Mucosa of rectum (tissue), 2 donors: ENCODE measurements around the gene DHRS3.

Experiments used
- H3K27ac ChIP-seq, 2 donors: one replicate each; pipeline ENCODE4 v1.7.0; 2013; ENCODE audit warnings: inconsistent platforms in 2 of 2, low read depth in 2 of 2, low read length in 2 of 2
- H3K27me3 ChIP-seq, 2 donors: one replicate each; pipeline ENCODE4 v1.7.0; 2013; ENCODE audit warnings: low read length in 2 of 2; ENCODE audit not compliant: control insufficient read depth in 2 of 2, insufficient read depth in 2 of 2
- H3K36me3 ChIP-seq, 2 donors: one replicate each; pipeline ENCODE4 v1.7.0; 2013; ENCODE audit warnings: low read length in 2 of 2; ENCODE audit not compliant: control insufficient read depth in 2 of 2, insufficient read depth in 2 of 2
- H3K4me1 ChIP-seq, 2 donors: one replicate each; pipeline ENCODE4 v1.7.0; 2013; ENCODE audit warnings: low read length in 2 of 2, mild to moderate bottlenecking in 1 of 2; ENCODE audit not compliant: control insufficient read depth in 2 of 2, insufficient read depth in 2 of 2
- H3K4me3 ChIP-seq, 2 donors: one replicate each; pipeline ENCODE4 v1.7.0; 2013; ENCODE audit warnings: low read length in 2 of 2
- H3K9ac ChIP-seq, 2 donors: one replicate each; pipeline ENCODE4 v1.7.0; 2013; ENCODE audit warnings: low read length in 2 of 2, low read depth in 1 of 2, mild to moderate bottlenecking in 1 of 2
- H3K9me3 ChIP-seq, 2 donors: one replicate each; pipeline ENCODE4 v1.7.0; 2013; ENCODE audit warnings: low read length in 2 of 2; ENCODE audit not compliant: control insufficient read depth in 2 of 2
- donor health status: healthy.
- donor health status: Normal muscosa, but diverticular disease.

The DHRS3 gene

GRCh38 chr1:12548279-12548972 is 69.6 kb downstream of the DHRS3 start:
- H3K27ac ChIP-seq, result peak overlapping the region in 1 of 2 donors; percentile 67
- H3K4me3 ChIP-seq, result no peak overlapping the region
- H3K36me3 ChIP-seq, result no peaks in the 10 kb centered on the region
- peaks cover 11 to 16% of the 10 kb centered on the region in 2 donors for H3K4me1 ChIP-seq
- H3K9ac ChIP-seq, result no peak overlapping the region
- H3K9me3 ChIP-seq, result no peaks in the 10 kb centered on the region
- no peaks in the 10 kb centered on the region for H3K27me3 ChIP-seq

GRCh38 chr1:12547586-12548225 is 70.3 kb downstream of the DHRS3 start:
- H3K36me3 ChIP-seq, result no peaks in the 10 kb centered on the region
- no peak overlapping the region for H3K9ac ChIP-seq
- peaks cover 11 to 16% of the 10 kb centered on the region in 2 donors for H3K4me1 ChIP-seq
- no peaks in the 10 kb centered on the region for H3K27me3 ChIP-seq
- H3K27ac ChIP-seq, result no peak overlapping the region
- H3K4me3 ChIP-seq, result no peak overlapping the region
- no peaks in the 10 kb centered on the region for H3K9me3 ChIP-seq

- Histone ChIP-seq H3K36me3 (no peaks in the 10 kb centered on the region), H3K27me3 (no peaks in the 10 kb centered on the region), H3K4me1 (peaks cover 11 to 16% of the 10 kb centered on the region in 2 donors), H3K27ac (no peak overlapping the region), H3K9ac (no peak overlapping the region), H3K4me3 (no peak overlapping the region), H3K9me3 (no peaks in the 10 kb centered on the region)
Measured at GRCh38 chr1:12546771-12547585, 71.0 kb downstream of the DHRS3 start.

- H3K27ac ChIP-seq, result no peak overlapping the region
Measured at GRCh38 chr1:12544992-12545391, 73.0 kb downstream of the DHRS3 start.

GRCh38 chr1:12544357-12544756 is 73.7 kb downstream of the DHRS3 start:
- Histone ChIP-seq H3K9me3 (no peaks in the 10 kb centered on the region), H3K9ac (no peak overlapping the region), H3K36me3 (no peaks in the 10 kb centered on the region), H3K27me3 (no peaks in the 10 kb centered on the region), H3K27ac (peak overlapping the region in 1 of 2 donors; percentile 56), H3K4me3 (no peak overlapping the region), H3K4me1 (peaks cover 12 to 15% of the 10 kb centered on the region in 2 donors)

More at GRCh38 chr1:12544992-12545391, 73.0 kb downstream of the DHRS3 start:
- no peaks in the 10 kb centered on the region for H3K36me3 ChIP-seq
- no peak overlapping the region for H3K4me3 ChIP-seq
- H3K9me3 ChIP-seq, result no peaks in the 10 kb centered on the region
- H3K4me1 ChIP-seq, result peaks cover 14 to 19% of the 10 kb centered on the region in 2 donors
- H3K9ac ChIP-seq, result no peak overlapping the region
- H3K27me3 ChIP-seq, result no peaks in the 10 kb centered on the region

GRCh38 chr1:12543740-12544154 is 74.3 kb downstream of the DHRS3 start:
- Histone ChIP-seq H3K4me3 (no peak overlapping the region), H3K9me3 (no peaks in the 10 kb centered on the region), H3K4me1 (peaks cover 6 to 13% of the 10 kb centered on the region in 2 donors), H3K36me3 (no peaks in the 10 kb centered on the region), H3K9ac (no peak overlapping the region), H3K27ac (no peak overlapping the region), H3K27me3 (no peaks in the 10 kb centered on the region)

- Histone ChIP-seq H3K36me3 (no peaks in the 10 kb centered on the region), H3K27ac (no peak overlapping the region), H3K4me3 (no peak overlapping the region), H3K27me3 (no peaks in the 10 kb centered on the region), H3K4me1 (peaks cover 6 to 13% of the 10 kb centered on the region in 2 donors), H3K9ac (no peak overlapping the region), H3K9me3 (no peaks in the 10 kb centered on the region)
Measured at GRCh38 chr1:12542616-12543592, 75.1 kb downstream of the DHRS3 start.

- H3K9ac ChIP-seq, result no peak overlapping the region
- H3K27me3 ChIP-seq, result no peaks in the 10 kb centered on the region
- no peaks in the 10 kb centered on the region for H3K9me3 ChIP-seq
- no peak overlapping the region for H3K27ac ChIP-seq
- H3K36me3 ChIP-seq, result no peaks in the 10 kb centered on the region
- peaks cover 3 to 10% of the 10 kb centered on the region in 2 donors for H3K4me1 ChIP-seq
- no peak overlapping the region for H3K4me3 ChIP-seq
Measured at GRCh38 chr1:12542138-12542465, 75.9 kb downstream of the DHRS3 start.

GRCh38 chr1:12541274-12542137 is 76.5 kb downstream of the DHRS3 start:
- Histone ChIP-seq H3K4me3 (no peak overlapping the region), H3K36me3 (no peaks in the 10 kb centered on the region), H3K27me3 (no peaks in the 10 kb centered on the region), H3K27ac (peak overlapping the region; percentile 31 to 56), H3K9ac (no peak overlapping the region), H3K9me3 (no peaks in the 10 kb centered on the region), H3K4me1 (peaks cover 3 to 10% of the 10 kb centered on the region in 2 donors)
